ENCODE data around the gene CTDP1. TPM values are rescaled to one million over a fixed set of nuclear protein-coding genes. Genes with fewer than 3 reads are reported as not detected.
"Not testable (repeated sequence)": the region's sequence is repeated elsewhere in the genome, so short reads cannot be mapped to it uniquely, and the experiment has no call there.

The CTDP1 gene
- total RNA-seq, 1 experiment from 2014 or later: 22.5 TPM

DNA sequence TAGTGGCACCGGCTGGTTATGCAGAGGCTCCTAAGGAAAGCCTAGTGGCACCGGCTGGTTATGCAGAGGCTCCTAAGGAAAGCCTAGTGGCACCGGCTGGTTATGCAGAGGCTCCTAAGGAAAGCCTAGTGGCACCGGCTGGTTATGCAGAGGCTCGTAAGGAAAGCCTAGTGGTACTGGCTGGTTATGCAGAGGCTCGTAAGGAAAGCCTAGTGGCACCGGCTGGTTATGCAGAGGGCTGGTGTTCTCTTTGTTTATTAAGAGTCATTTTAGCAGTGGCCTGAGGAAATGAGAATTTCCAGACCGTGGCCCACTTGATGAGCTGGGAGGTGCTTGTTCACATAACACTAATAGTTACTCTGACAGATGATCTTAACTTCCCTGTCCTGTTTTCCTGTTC lies 73.3 kb downstream of the CTDP1 start:
- H3K36me3 ChIP-seq (ENCODE audit: insufficient read depth, low read length, poor library complexity, severe bottlenecking); H3K4me1 ChIP-seq (ENCODE audit: insufficient read depth, low read length, poor library complexity, severe bottlenecking); H3K9me3 ChIP-seq (ENCODE audit: low read depth, low read length, poor library complexity, severe bottlenecking); POLR2A ChIA-PET (ENCODE audit: low non-redundant PET); DNase-seq (ENCODE audit: low spot score); H3K27ac ChIP-seq (ENCODE audit: low read depth, low read length, poor library complexity, severe bottlenecking); intact Hi-C loops (cut with micrococcal nuclease; ENCODE audit: unreplicated experiment); CTCF ChIA-PET; H3K4me3 ChIP-seq (ENCODE audit: low read depth, low read length, poor library complexity, severe bottlenecking); H3K27me3 ChIP-seq (replicated peaks; ENCODE audit: insufficient read depth, low read depth, low read length, poor library complexity); BruUV-seq (replicated peaks): not testable (repeated sequence)

DNA sequence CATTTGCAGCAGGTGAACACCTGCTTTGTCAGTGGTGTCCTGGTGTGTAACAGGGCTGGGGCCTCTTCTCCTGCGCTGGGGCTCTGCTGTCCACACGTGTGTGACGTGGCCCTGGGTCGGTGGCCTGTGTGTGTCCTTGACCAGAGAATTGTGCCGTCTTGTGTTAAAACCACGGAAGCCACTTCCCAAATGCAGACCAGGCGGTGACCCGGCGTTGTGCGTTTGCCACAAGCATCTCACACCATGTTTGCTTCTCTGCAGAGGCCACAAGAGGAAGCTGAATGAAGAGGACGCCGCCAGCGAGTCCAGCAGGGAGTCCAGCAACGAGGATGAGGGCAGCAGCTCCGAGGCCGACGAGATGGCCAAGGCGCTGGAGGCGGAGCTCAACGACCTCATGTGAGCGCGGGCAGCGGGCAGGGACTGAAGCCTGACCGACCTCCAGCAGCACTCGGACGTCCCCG lies 73.8 kb downstream of the CTDP1 start:
- intact Hi-C loops (cut with micrococcal nuclease; ENCODE audit: unreplicated experiment): no loop called here
- POLR2A ChIA-PET (ENCODE audit: low non-redundant PET): no interaction called here
- Histone ChIP-seq H3K9me3 (ENCODE audit: low read depth, low read length, poor library complexity, severe bottlenecking) (no peaks in the 10 kb centered on the region), H3K27ac (ENCODE audit: low read depth, low read length, poor library complexity, severe bottlenecking) (no peak overlapping the region), H3K36me3 (ENCODE audit: insufficient read depth, low read length, poor library complexity, severe bottlenecking) (peaks cover 4% of the 10 kb centered on the region), H3K4me3 (ENCODE audit: low read depth, low read length, poor library complexity, severe bottlenecking) (no peak overlapping the region), H3K27me3 (replicated peaks; ENCODE audit: insufficient read depth, low read depth, low read length, poor library complexity) (no peaks in the 10 kb centered on the region), H3K4me1 (ENCODE audit: insufficient read depth, low read length, poor library complexity, severe bottlenecking) (no peaks in the 10 kb centered on the region)
- no peak for TF ChIP-seq EZH2 (IDR thresholded peaks at IDR 0.05; ENCODE audit: borderline replicate concordance, low read depth, low read length, poor library complexity, severe bottlenecking)
- TF ChIP-seq, protein P1, sequence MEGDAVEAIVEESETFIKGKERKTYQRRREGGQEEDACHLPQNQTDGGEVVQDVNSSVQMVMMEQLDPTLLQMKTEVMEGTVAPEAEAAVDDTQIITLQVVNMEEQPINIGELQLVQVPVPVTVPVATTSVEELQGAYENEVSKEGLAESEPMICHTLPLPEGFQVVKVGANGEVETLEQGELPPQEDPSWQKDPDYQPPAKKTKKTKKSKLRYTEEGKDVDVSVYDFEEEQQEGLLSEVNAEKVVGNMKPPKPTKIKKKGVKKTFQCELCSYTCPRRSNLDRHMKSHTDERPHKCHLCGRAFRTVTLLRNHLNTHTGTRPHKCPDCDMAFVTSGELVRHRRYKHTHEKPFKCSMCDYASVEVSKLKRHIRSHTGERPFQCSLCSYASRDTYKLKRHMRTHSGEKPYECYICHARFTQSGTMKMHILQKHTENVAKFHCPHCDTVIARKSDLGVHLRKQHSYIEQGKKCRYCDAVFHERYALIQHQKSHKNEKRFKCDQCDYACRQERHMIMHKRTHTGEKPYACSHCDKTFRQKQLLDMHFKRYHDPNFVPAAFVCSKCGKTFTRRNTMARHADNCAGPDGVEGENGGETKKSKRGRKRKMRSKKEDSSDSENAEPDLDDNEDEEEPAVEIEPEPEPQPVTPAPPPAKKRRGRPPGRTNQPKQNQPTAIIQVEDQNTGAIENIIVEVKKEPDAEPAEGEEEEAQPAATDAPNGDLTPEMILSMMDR (conservative IDR thresholded peaks at IDR 0.05; ENCODE audit: low read depth, low read length): no peak
- CTCF ChIA-PET: no interaction called here
- BruUV-seq (replicated peaks): no TSS peak
- no peak for DNase-seq (ENCODE audit: low spot score)

DNA sequence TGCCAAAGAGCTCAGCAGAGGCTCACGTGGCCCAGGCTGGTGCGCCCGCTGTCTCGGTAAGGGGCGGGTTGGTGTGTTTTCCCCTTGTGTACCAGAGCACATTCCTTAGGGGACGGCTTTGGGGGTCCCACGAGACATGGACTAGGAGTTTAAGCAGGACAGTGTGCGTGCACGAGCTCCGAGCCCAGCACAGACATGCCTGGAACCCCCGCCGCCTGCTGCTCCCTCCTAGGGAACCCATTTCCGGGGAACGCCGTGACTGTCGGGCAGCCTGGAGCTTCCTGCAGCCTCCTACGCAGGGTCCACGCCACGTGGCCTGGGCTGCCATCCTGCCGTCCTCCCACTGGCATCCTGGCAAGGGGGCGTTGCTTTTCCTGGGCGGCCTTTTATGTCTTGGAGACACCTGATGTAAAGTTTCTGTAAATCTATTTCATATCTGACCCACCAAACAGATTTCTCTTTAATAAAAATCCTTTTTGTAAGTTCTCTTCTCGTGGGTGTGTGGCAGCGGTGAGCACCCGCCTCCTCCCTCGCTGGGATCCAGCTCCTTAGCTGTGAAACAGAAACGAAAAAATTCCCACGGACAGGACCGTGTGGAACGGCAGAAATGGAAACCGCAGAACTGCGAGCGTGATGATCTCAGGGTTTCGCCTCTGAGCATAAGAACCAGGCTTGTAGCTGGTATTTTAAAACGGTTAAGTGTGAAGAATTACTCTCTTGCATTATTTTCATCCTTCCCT lies 74.6 kb downstream of the CTDP1 start:
- intact Hi-C loops (cut with micrococcal nuclease; ENCODE audit: unreplicated experiment): no loop called here
- H3K4me3 ChIP-seq (ENCODE audit: low read depth, low read length, poor library complexity, severe bottlenecking): no peak overlapping the region
- ChIA-PET CTCF (no interaction called here), POLR2A (ENCODE audit: low non-redundant PET) (no interaction called here)
- TF ChIP-seq, protein P1 (conservative IDR thresholded peaks at IDR 0.05; ENCODE audit: low read depth, low read length): no peak
- TF ChIP-seq EZH2 (IDR thresholded peaks at IDR 0.05; ENCODE audit: borderline replicate concordance, low read depth, low read length, poor library complexity, severe bottlenecking): no peak
- DNase-seq (ENCODE audit: low spot score): no peak
- peaks cover 4% of the 10 kb centered on the region for H3K36me3 ChIP-seq (ENCODE audit: insufficient read depth, low read length, poor library complexity, severe bottlenecking)
- no peaks in the 10 kb centered on the region for H3K27me3 ChIP-seq (replicated peaks; ENCODE audit: insufficient read depth, low read depth, low read length, poor library complexity)
- no peak overlapping the region for H3K27ac ChIP-seq (ENCODE audit: low read depth, low read length, poor library complexity, severe bottlenecking)
- no peaks in the 10 kb centered on the region for H3K9me3 ChIP-seq (ENCODE audit: low read depth, low read length, poor library complexity, severe bottlenecking)
- BruUV-seq (replicated peaks): no TSS peak
- no peaks in the 10 kb centered on the region for H3K4me1 ChIP-seq (ENCODE audit: insufficient read depth, low read length, poor library complexity, severe bottlenecking)

DNA sequence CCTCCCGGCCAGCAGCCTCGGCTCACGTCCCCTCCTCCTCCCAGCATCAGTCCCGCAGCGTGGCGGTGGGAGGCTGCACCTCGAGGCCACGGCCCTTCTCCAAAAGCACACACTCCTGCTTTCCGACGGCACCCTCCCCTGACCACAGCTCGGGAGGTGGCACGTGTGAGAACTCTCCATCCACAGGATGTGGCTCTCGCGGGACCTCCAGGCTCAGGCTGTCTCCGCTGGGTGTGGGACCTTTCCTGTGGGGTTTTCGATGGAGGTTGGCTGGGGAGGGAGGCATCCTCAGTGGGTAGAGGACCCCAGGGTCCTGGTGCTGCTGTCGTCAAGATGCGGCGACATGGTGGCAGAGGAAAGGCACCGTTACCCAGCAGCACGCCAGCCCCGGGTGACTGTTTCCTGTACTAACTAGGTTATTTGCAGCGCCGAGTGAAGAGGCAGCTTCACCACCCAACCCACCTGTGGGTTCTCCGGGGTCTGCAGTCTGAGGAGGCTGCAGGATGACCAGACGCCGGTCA lies 75.3 kb downstream of the CTDP1 start:
- DNase-seq (ENCODE audit: low spot score): no peak
- peaks cover 4% of the 10 kb centered on the region for H3K36me3 ChIP-seq (ENCODE audit: insufficient read depth, low read length, poor library complexity, severe bottlenecking)
- no peak overlapping the region for H3K4me3 ChIP-seq (ENCODE audit: low read depth, low read length, poor library complexity, severe bottlenecking)
- intact Hi-C loops (cut with micrococcal nuclease; ENCODE audit: unreplicated experiment): no loop called here
- no peaks in the 10 kb centered on the region for H3K27me3 ChIP-seq (replicated peaks; ENCODE audit: insufficient read depth, low read depth, low read length, poor library complexity)
- no TSS peak for BruUV-seq (replicated peaks)
- H3K4me1 ChIP-seq (ENCODE audit: insufficient read depth, low read length, poor library complexity, severe bottlenecking): no peaks in the 10 kb centered on the region
- no peak overlapping the region for H3K27ac ChIP-seq (ENCODE audit: low read depth, low read length, poor library complexity, severe bottlenecking)
- CTCF ChIA-PET: no interaction called here
- TF ChIP-seq, protein P1 (conservative IDR thresholded peaks at IDR 0.05; ENCODE audit: low read depth, low read length): no peak
- TF ChIP-seq EZH2 (IDR thresholded peaks at IDR 0.05; ENCODE audit: borderline replicate concordance, low read depth, low read length, poor library complexity, severe bottlenecking): no peak
- POLR2A ChIA-PET (ENCODE audit: low non-redundant PET): no interaction called here
- no peaks in the 10 kb centered on the region for H3K9me3 ChIP-seq (ENCODE audit: low read depth, low read length, poor library complexity, severe bottlenecking)

All from A673 (cell line).